Right renal cortex interstitium (tissue), 3 donors: ENCODE data around the gene HS3ST3A1. TPM values are rescaled to one million over a fixed set of nuclear protein-coding genes. Genes with fewer than 3 reads are reported as not detected.

Experiments
- DNase-seq, 3 donors: peaks; one replicate each; pipeline ENCODE4 v3.0.0-alpha.2; 2013; ENCODE audit warnings: low read depth in 3 of 3, low spot score in 2 of 3
- polyA plus RNA-seq, 3 donors: library from polyadenylated mRNA; unstranded; fragments of 120-200 nt; gene quantifications; one replicate each; pipeline ENCODE4 v1.2.1, GENCODE V29; 2013; ENCODE audit not compliant: insufficient read length in 3 of 3

Gene HS3ST3A1
- 1 to 10 TPM; 2.6 to 2.9 (median 2.7) TPM for polyA plus RNA-seq

DNA sequence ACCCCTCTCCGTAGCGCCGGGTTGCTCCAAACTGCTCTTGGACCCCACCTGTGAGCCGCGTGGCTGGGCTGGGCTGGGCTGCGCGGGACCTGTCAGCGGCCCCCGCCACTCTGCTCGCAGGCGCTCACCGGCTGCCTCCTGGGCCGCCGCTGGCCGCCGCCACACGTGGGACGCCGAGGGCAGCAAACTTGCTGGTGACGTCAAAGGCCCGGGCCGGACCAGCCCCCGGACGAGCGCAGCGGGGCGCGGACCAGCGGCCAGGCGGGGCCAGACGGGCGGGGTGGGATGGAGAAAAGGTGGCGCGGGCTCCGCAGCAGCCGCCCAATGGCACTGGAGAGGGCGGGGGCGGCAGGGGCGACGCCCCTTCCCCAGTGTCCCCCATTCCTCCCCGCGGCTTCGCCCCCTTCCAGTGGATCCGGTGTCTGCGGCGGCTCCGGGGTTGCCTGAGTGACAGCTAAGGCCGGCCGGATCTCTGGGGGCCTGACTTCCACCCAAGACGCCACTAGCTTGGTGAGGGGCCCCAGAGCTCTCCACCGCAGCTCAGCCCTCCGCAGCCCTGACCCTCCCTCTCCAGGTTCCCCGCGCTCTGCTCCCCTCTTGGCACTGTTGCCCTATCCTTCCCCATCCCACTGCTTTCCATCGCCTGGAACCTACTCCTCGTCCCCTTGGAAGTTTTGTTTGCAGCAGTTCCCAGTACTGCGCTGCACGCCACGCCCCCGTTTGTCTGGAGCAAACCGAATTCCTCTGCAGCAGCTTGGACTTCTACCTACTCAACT lies at the start of gene HS3ST3A1:
Gene HS3ST3A1, minus strand, starts transcription at position 154 of the 776 bp plus-strand sequence. CDS start 800 bp downstream, outside the sequence.
- no peak for DNase-seq

DNA sequence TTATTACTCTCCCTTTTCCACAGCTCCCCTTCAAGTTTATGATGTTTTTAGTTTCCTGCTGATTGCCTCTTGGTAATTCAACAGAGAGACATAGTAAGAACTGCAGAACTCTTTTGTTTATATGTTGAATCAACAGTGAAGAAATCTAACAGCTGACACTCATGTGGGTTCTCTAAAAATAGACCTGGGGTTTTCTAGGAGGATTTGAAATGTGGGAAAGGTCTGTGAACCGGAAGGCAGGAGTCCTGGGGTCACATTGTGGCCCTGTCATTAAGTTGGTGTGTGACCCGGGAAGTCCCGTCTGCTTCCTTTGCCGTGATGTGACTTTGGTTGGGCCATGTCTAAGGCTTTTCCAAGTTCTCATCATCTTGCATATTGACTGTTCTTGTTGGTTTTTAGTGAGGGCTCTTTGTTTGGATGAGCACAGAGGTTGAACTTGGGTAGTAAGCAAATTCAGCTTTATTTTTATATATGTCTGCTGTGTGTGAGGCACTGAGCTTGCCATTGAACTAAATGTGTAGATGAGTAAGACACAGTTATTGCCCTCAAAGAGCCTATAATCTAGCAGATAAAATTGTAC lies 48.5 kb upstream of the HS3ST3A1 start:
- DNase-seq = no peak

GRCh38 chr17:13647543-13648021 lies 45.9 kb upstream of the HS3ST3A1 start:
- DNase-seq = no peak

- no peak for DNase-seq
Observed at GRCh38 chr17:13646969-13647542, 45.3 kb upstream of the HS3ST3A1 start.

DNA sequence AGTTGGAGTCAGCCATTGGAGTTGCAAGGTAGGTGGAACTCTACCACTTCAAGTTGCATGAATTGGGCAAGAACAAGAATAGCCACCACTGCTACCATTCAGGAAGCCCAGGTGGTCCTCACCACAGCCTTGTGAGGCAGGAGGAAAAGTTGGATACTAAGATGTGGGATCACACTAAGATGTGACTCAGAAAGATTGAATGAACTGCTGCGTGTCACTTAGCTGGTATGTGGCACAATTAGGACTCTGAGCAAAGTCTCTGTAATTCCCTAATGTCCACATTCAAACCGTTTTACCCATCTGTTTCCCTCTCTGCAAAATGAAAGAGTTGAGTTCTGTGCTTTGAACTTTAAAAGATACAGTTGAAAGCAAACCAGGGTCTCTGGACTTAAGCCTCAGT lies 44.7 kb upstream of the HS3ST3A1 start:
- DNase-seq = no peak

GRCh38 chr17:13643180-13643579 lies 41.5 kb upstream of the HS3ST3A1 start:
- no peak for DNase-seq

- DNase-seq = no peak
Observed at GRCh38 chr17:13642188-13642587, 40.5 kb upstream of the HS3ST3A1 start.

DNA sequence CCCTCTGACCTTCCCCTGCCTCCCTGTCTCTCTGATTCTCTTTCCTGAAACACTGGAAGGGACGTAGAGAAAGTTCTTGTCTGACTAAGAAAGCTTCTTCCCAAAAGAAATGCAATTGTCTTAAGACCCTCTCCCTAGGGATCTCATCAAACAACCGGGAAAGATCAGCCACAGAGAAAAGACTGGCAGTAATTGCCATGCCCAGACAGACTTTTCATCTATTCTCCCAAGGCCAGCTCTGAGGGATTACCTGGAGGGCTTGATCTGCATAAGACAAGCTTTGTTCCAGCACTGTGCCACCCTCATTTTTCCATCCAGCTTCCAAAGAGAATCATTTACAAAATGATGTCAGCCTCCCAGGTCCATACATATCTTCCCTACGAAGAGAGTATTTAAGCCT lies 38.8 kb upstream of the HS3ST3A1 start:
- DNase-seq = no peak

- no peak for DNase-seq
Observed at GRCh38 chr17:13638855-13639458, 37.2 kb upstream of the HS3ST3A1 start.

DNA sequence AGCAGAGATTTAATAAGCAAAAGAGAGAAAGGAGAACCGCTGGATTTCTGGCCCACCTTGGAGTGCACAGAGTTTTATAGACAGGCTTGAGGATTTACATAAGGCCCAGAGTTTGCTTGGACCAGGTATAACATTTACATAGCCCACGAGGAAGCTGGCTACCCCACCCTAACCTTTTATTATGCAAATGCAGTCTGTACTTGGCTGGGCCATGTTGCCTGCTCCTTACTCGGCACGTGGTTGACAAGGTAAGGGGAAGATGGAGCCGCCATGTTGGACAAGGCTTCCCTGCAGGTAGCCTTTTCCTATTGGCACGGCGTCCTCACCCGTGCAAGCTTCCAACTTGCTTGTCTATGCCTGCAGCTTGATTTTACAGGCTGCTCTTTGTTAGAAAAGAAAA lies 35.2 kb upstream of the HS3ST3A1 start:
- no peak for DNase-seq

GRCh38 chr17:13635951-13636350 lies 34.2 kb upstream of the HS3ST3A1 start:
- DNase-seq = no peak

DNA sequence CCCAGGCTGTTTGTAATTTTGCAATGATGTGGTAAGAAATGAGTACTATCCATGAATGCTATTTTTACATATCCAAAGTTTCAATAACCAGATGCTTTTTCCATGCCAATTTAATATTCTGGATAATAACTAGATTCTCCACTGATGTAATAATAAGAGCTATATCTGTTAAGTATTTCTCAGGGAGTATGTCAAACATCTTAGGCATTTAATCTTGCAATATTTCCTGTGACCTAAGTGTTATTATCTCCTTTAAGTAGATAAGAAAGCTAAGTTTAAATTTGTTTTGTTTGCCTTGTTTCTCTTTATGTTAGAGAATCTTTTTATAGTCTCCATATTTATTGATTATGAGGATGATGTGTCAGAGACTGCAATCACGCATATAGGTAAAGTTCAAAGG lies 32.3 kb upstream of the HS3ST3A1 start:
- DNase-seq = no peak

DNA sequence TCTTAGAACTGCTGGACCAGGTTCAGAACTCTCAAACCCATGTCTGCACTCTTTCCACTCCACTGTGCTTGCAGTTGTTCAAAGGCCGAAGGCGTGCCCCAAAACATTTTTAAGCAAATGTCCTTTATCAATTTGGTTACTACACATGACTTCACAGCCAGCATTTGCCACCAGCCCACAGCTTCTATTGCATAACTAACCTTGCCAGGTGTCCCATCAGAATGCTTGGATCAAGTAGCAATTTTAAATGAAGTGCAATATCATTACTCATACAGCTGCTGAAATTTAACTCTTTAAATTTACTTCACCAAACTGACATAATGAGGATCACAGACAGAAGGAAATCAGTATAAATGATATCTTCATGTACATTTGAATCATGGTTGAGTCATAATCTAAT lies 29.8 kb upstream of the HS3ST3A1 start:
- no peak for DNase-seq

GRCh38 chr17:13626703-13627102 lies 25.0 kb upstream of the HS3ST3A1 start:
- DNase-seq = no peak

- no peak for DNase-seq
Observed at GRCh38 chr17:13619462-13619861, 17.7 kb upstream of the HS3ST3A1 start.

DNA sequence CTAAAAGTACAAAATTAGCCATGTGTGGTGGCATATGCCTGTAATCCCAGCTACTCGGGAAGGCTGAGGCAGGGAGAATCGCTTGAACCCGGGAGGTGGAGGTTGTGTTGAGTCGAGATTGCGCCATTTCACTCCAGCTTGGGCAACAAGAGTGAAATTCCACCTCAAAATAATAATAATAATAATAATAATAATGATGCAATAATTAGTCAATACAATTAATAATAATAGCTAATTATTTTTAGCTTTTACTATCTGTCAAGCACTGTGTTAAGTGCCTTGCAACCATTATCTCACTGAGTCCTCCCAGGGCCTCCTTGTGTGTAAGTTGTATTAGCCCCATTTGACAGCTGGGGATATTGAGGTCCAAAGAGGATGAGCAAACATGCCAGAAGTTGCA lies 14.3 kb upstream of the HS3ST3A1 start:
- DNase-seq = no peak

GRCh38 chr17:13609941-13610340 lies 8.2 kb upstream of the HS3ST3A1 start:
- DNase-seq = no peak

- no peak for DNase-seq
Observed at GRCh38 chr17:13601322-13601775, 380 bp downstream of the HS3ST3A1 start.

GRCh38 chr17:13600475-13601321 lies 1.0 kb downstream of the HS3ST3A1 start:
- DNase-seq = no peak

DNA sequence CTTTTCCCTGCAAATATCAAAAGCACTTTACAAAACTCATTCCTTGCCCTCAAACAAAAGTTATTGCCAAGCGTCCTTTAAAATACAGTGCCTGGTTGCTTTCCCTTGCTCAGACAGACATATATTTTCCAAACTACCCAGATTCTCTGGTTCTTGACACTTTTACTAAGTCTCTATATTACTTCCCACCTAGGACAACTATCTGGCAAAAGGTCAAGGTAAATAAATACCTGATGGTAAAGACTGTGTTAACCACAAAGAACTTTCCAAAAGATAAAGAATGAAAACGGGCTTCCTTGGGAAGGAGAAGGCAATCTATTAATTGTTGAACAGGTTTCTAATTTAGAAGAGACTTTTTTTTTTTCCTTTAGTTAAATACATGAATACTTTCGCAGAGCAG lies 1.9 kb downstream of the HS3ST3A1 start:
- no peak for DNase-seq
